Activated CD8-positive, alpha-beta memory T cell treated with anti-CD3 and anti-CD28 coated beads, Interleukin-2, amount 50 U/mL, for 1 hour (primary cell): ENCODE results near the gene MT1E.
"Not testable (repeated sequence)": the region's sequence is repeated elsewhere in the genome, so short reads cannot be mapped to it uniquely, and the experiment has no call there.

Experiments
- DNase-seq: peaks from one replicate; pipeline ENCODE4 v3.0.0-alpha.2; 2020; ENCODE audit errors: extremely low read depth

MT1E gene

GRCh38 chr16:56672171-56672570 is 46.6 kb downstream of the MT1E start:
- not testable (repeated sequence) for DNase-seq

GRCh38 chr16:56672761-56673536 is 47.4 kb downstream of the MT1E start:
- DNase-seq, result no peak

DNA sequence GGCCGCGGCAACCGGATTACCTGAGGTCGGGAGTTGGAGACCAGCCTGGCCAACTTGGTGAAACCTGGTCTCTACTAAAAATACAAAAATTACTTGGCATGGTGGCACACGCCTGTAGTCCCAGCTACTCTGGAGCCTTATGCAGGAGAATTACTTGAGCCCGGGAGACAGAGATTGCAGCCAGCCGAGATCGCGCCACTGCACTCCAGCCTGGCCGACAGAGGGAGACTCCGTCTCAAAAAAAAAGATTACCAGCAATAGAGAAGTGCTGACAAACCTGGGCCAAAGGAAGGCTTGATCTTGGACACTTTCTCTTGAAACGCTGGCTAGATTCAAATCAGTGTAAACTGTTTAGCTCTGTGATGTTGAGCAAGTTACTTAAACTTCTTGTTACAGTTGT is 48.3 kb downstream of the MT1E start:
- no peak for DNase-seq

- DNase-seq, result not testable (repeated sequence)
Measured at GRCh38 chr16:56674570-56674969, 49.0 kb downstream of the MT1E start.

DNA sequence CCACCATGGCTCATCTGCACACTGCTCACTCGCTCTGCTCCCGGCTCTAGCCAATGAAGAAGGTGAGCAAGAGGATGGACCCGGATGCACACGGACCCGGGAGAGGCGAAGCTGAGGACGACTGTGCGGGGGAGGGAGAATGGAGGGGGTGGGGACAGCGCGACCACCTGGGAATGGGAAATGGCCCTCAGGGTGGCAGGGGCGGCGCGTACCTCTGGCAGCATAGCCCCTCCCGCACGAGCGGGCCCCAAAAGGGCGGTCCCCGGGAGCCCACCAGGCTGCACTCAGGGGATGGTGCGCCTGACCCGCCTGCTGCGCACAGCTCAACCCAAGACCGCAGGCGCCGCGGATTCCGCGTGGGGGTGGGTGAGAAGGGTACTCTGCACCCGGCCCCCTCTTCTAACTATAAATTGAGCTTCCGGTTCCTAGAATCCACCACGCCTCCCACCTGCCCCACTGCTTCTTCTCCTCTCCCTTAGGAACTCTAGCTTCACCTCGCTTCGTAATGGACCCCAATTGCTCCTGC is 50.2 kb downstream of the MT1E start:
- no peak for DNase-seq
